GM19238 (cell line): ENCODE data around the gene TOR4A.

Source experiments
- DNase-seq: peaks from one replicate; pipeline ENCODE4 v3.0.0; 2011; ENCODE audit warnings: low spot score; ENCODE audit not compliant: insufficient read length

TOR4A gene

GRCh38 chr9:137277329-137278041 is at the start of gene TOR4A:
TSS of gene TOR4A (plus strand) at chr9:137277726. CDS start at chr9:137278690, 964 bp downstream.
- peak; percentile 96 for DNase-seq

GRCh38 chr9:137227853-137228505 is 49.5 kb upstream of the TOR4A start:
- DNase-seq = no peak

- DNase-seq = no peak
Measured at GRCh38 chr9:137228506-137228967, 49.0 kb upstream of the TOR4A start.

GRCh38 chr9:137228968-137229896 is 48.3 kb upstream of the TOR4A start:
- no peak for DNase-seq

GRCh38 chr9:137229903-137230704 is 47.4 kb upstream of the TOR4A start:
- no peak for DNase-seq

GRCh38 chr9:137230705-137231371 is 46.7 kb upstream of the TOR4A start, which contains the start of gene SLC34A3:
TSS of gene SLC34A3 (plus strand) at chr9:137230901. CDS start at chr9:137231703, 802 bp downstream.
- no peak for DNase-seq

- DNase-seq = no peak
Measured at GRCh38 chr9:137231372-137232039, 46.0 kb upstream of the TOR4A start.

GRCh38 chr9:137232101-137232500 is 45.4 kb upstream of the TOR4A start:
- no peak for DNase-seq

GRCh38 chr9:137232510-137232909 is 45.0 kb upstream of the TOR4A start:
- no peak for DNase-seq

- no peak for DNase-seq
Measured at GRCh38 chr9:137233143-137233980, 44.2 kb upstream of the TOR4A start.

- DNase-seq = no peak
Measured at GRCh38 chr9:137234055-137234697, 43.4 kb upstream of the TOR4A start.

GRCh38 chr9:137234758-137235423 is 42.6 kb upstream of the TOR4A start:
- DNase-seq = no peak

GRCh38 chr9:137235424-137236237 is 41.9 kb upstream of the TOR4A start:
- no peak for DNase-seq

GRCh38 chr9:137236238-137236935 is 41.1 kb upstream of the TOR4A start:
- DNase-seq = peak; percentile 99

GRCh38 chr9:137236936-137237421 is 40.5 kb upstream of the TOR4A start:
- DNase-seq = no peak
